H1 (cell line): ENCODE results near the gene GPER1. TPM values are rescaled to one million over a fixed set of nuclear protein-coding genes. Genes with fewer than 3 reads are reported as not detected.

Source experiments
- CTCF ChIA-PET: fragments of 300-600 bp; sonication (Branson Sonifier 250); formaldehyde crosslinking; loops from one replicate; lab custom pipeline; 2021; ENCODE audit not compliant: partially characterized antibody; lab: Charles Lee
- POLR2A ChIA-PET: fragments of 300-600 bp; sonication (Branson Sonifier 250); formaldehyde crosslinking; loops from one replicate; lab custom pipeline; 2021; ENCODE audit warnings: inconsistent platforms; ENCODE audit not compliant: partially characterized antibody; lab: Charles Lee
- DNase-seq, 2 experiments: peaks; one replicate each; pipeline versions ENCODE4 v3.0.0 to v3.0.0-alpha.2; 2010 to 2022; ENCODE audit warnings: low spot score in 2 of 2, low read depth in 1 of 2, mixed read lengths in 1 of 2
- FAIRE-seq: peaks from 2 replicates; lab custom pipeline; 2011; peaks lifted over from hg19 to GRCh38; lab: Jason Lieb, UNC
- H2AFZ ChIP-seq: 2 replicates; pipeline ENCODE4 v1.8.1; 2012; ENCODE audit warnings: low read length, inconsistent platforms
- H2AK5ac ChIP-seq: 2 replicates; pipeline ENCODE4 v1.6.1; 2013; ENCODE audit warnings: low read depth, low read length
- H2BK120ac ChIP-seq: replicated peaks from 2 replicates; pipeline ENCODE3; 2013; ENCODE audit warnings: low read depth, low read length, inconsistent platforms
- H2BK12ac ChIP-seq: 2 replicates; pipeline ENCODE4 v1.6.1; 2013; ENCODE audit warnings: low read depth, low read length
- H2BK15ac ChIP-seq: 2 replicates; pipeline ENCODE4 v1.6.1; 2013; ENCODE audit warnings: low read length
- H2BK20ac ChIP-seq: 2 replicates; pipeline ENCODE4 v1.6.1; 2013; ENCODE audit warnings: low read length
- H2BK5ac ChIP-seq: 2 replicates; pipeline ENCODE4 v1.6.1; 2013; ENCODE audit warnings: low read depth, low read length
- H3K14ac ChIP-seq: 2 replicates; pipeline ENCODE4 v1.6.1; 2013; ENCODE audit warnings: inconsistent platforms; ENCODE audit not compliant: insufficient read length
- H3K18ac ChIP-seq: 2 replicates; pipeline ENCODE4 v1.6.1; 2013; ENCODE audit warnings: low read length; ENCODE audit errors: extremely low read depth
- H3K23ac ChIP-seq: 2 replicates; pipeline ENCODE4 v1.6.1; 2013; ENCODE audit warnings: inconsistent platforms; ENCODE audit not compliant: insufficient read length
- H3K23me2 ChIP-seq: 2 replicates; pipeline ENCODE4 v1.6.1; 2013; ENCODE audit warnings: low read depth, low read length
- H3K27ac ChIP-seq: 2 replicates; pipeline ENCODE4 v1.6.1; 2011; ENCODE audit warnings: low read depth, low read length, inconsistent platforms
- H3K27me3 ChIP-seq, 4 experiments: replicated peaks in 1 of 4; 1 replicate in 1 of 4; 2 replicates in 3 of 4; pipeline versions ENCODE4 v1.6.1 to v1.8.1; 2011 to 2013; ENCODE audit warnings: low read length in 3 of 4, mild to moderate bottlenecking in 3 of 4, inconsistent platforms in 2 of 4, mixed read lengths in 2 of 4, moderate library complexity in 1 of 4; ENCODE audit not compliant: control insufficient read depth in 3 of 4, insufficient read depth in 3 of 4; ENCODE audit errors: extremely low read depth in 1 of 4
- H3K36me3 ChIP-seq, 4 experiments: 2 replicates each; pipeline versions ENCODE4 v1.6.1 to v1.8.1; 2011 to 2013; ENCODE audit warnings: mild to moderate bottlenecking in 4 of 4, low read length in 3 of 4, moderate library complexity in 2 of 4, control low read depth in 1 of 4, inconsistent platforms in 1 of 4; ENCODE audit not compliant: insufficient read depth in 4 of 4, control insufficient read depth in 2 of 4
- H3K4ac ChIP-seq: replicated peaks from 2 replicates; pipeline ENCODE3; 2013; ENCODE audit warnings: low read length, low read depth, mixed read lengths, inconsistent platforms; ENCODE audit not compliant: insufficient read length
- H3K4me1 ChIP-seq, 4 experiments: replicated peaks in 1 of 4; 1 replicate in 1 of 4; 2 replicates in 3 of 4; pipeline versions ENCODE4 v1.6.1 to v1.8.1; 2011 to 2013; ENCODE audit warnings: low read length in 3 of 4, inconsistent platforms in 2 of 4, mixed read lengths in 1 of 4; ENCODE audit not compliant: insufficient read depth in 4 of 4, control insufficient read depth in 3 of 4
- H3K4me2 ChIP-seq, 2 experiments: 2 replicates each; pipeline versions ENCODE4 v1.6.1 to v1.8.1; 2011 to 2013; ENCODE audit warnings: low read depth in 2 of 2, low read length in 2 of 2, control low read depth in 1 of 2, inconsistent platforms in 1 of 2, mild to moderate bottlenecking in 1 of 2; ENCODE audit not compliant: insufficient read depth in 1 of 2
- H3K4me3 ChIP-seq, 4 experiments: fragments of 200-600, 300-600 bp in 1 of 4; sonication (generic), shearing (Covaris generic), sonication (Bioruptor Twin) in 1 of 4; 2 replicates each; pipeline versions ENCODE4 v1.5.1 to v1.8.1; 2011 to 2016; ENCODE audit warnings: low read length in 4 of 4, low read depth in 3 of 4, control low read depth in 2 of 4, inconsistent platforms in 2 of 4, mild to moderate bottlenecking in 2 of 4, mixed read lengths in 1 of 4, moderate library complexity in 1 of 4; ENCODE audit not compliant: insufficient read depth in 2 of 4; ENCODE audit errors: extremely low read depth in 1 of 4
- H3K56ac ChIP-seq: replicated peaks from 2 replicates; pipeline ENCODE3; 2013; ENCODE audit warnings: low read depth, mild to moderate bottlenecking, mixed read lengths, low read length, inconsistent platforms; ENCODE audit not compliant: insufficient read length
- H3K79me1 ChIP-seq: 2 replicates; pipeline ENCODE4 v1.6.1; 2013; ENCODE audit warnings: low read depth, low read length, control low read depth
- H3K79me2 ChIP-seq, 2 experiments: 2 replicates each; pipeline versions ENCODE4 v1.6.1 to v1.8.1; 2012 to 2013; ENCODE audit warnings: low read length in 2 of 2, mild to moderate bottlenecking in 2 of 2, inconsistent platforms in 1 of 2; ENCODE audit not compliant: insufficient read depth in 2 of 2, control insufficient read depth in 1 of 2
- H3K9ac ChIP-seq, 4 experiments: replicated peaks in 1 of 4; 1 replicate in 1 of 4; 2 replicates in 3 of 4; pipeline versions ENCODE4 v1.6.1 to v1.8.1; 2011 to 2013; ENCODE audit warnings: low read depth in 3 of 4, low read length in 3 of 4, control low read depth in 2 of 4, mild to moderate bottlenecking in 2 of 4, moderate library complexity in 2 of 4, inconsistent platforms in 1 of 4; ENCODE audit errors: extremely low read depth in 1 of 4
- H3K9me3 ChIP-seq, 2 experiments: 2 replicates each; pipeline versions ENCODE4 v1.6.1 to v1.8.1; 2012 to 2013; ENCODE audit warnings: mild to moderate bottlenecking in 2 of 2, moderate library complexity in 2 of 2, control low read depth in 1 of 2, inconsistent platforms in 1 of 2, low read depth in 1 of 2, low read length in 1 of 2, mixed read lengths in 1 of 2; ENCODE audit not compliant: insufficient read depth in 2 of 2
- H4K20me1 ChIP-seq, 2 experiments: replicated peaks in 1 of 2; 2 replicates each; pipeline versions ENCODE3 to v1.8.1; 2011 to 2013; ENCODE audit warnings: inconsistent platforms in 2 of 2, low read length in 2 of 2, mild to moderate bottlenecking in 1 of 2; ENCODE audit not compliant: insufficient read depth in 2 of 2, control insufficient read depth in 1 of 2
- H4K5ac ChIP-seq: 2 replicates; pipeline ENCODE4 v1.6.1; 2013; ENCODE audit warnings: low read length, low read depth, mixed read lengths, inconsistent platforms; ENCODE audit not compliant: insufficient read length
- H4K8ac ChIP-seq: 2 replicates; pipeline ENCODE4 v1.8.0; 2013; ENCODE audit warnings: mild to moderate bottlenecking, moderate library complexity, low read length, inconsistent platforms; ENCODE audit not compliant: insufficient read depth; ENCODE audit errors: extremely low read depth
- H4K91ac ChIP-seq: replicated peaks from 2 replicates; pipeline ENCODE3; 2013; ENCODE audit warnings: low read length, mixed read lengths, inconsistent platforms; ENCODE audit not compliant: insufficient read length
- BCL11A ChIP-seq, 2 experiments: IDR thresholded peaks; one replicate each; pipeline ENCODE4 v1.6.1; 2011; ENCODE audit warnings: low read depth in 2 of 2, low read length in 2 of 2, mild to moderate bottlenecking in 2 of 2
- CHD2 ChIP-seq: IDR thresholded peaks from 2 replicates; pipeline ENCODE4 v1.6.1; 2012; ENCODE audit warnings: low read length, improper control_type of control experiment
- CTBP2 ChIP-seq: IDR thresholded peaks from 2 replicates; pipeline ENCODE4 v1.7.0; 2011; ENCODE audit warnings: borderline replicate concordance, mild to moderate bottlenecking, moderate library complexity, mixed read lengths, low read length; ENCODE audit not compliant: insufficient read depth, insufficient read length
- EP300 ChIP-seq, 2 experiments: IDR thresholded peaks; 1 replicate in 1 of 2; 2 replicates in 1 of 2; pipeline ENCODE4 v1.6.1; 2011 to 2012; ENCODE audit warnings: low read depth in 2 of 2, low read length in 2 of 2, mild to moderate bottlenecking in 2 of 2, borderline replicate concordance in 1 of 2, inconsistent platforms in 1 of 2, moderate library complexity in 1 of 2
- NANOG ChIP-seq: IDR thresholded peaks from 2 replicates; pipeline ENCODE4 v1.6.1; 2011; ENCODE audit warnings: low read length, low read depth, mild to moderate bottlenecking, inconsistent platforms; ENCODE audit not compliant: insufficient read depth, poor library complexity, severe bottlenecking
- POLR2A ChIP-seq, 2 experiments: IDR thresholded peaks; 1 replicate in 1 of 2; 2 replicates in 1 of 2; pipeline ENCODE4 v1.6.1; 2011; ENCODE audit warnings: low read depth in 2 of 2, low read length in 2 of 2, mild to moderate bottlenecking in 2 of 2; ENCODE audit errors: control extremely low read depth in 1 of 2
- RAD21 ChIP-seq, 2 experiments: IDR thresholded peaks in 1 of 2; conservative IDR thresholded peaks in 1 of 2; 2 replicates each; pipeline ENCODE4 v1.6.1; 2011; ENCODE audit warnings: low read depth in 2 of 2, low read length in 2 of 2, improper control_type of control experiment in 1 of 2, inconsistent platforms in 1 of 2, mild to moderate bottlenecking in 1 of 2, moderate library complexity in 1 of 2
- RFX5 ChIP-seq: IDR thresholded peaks from 2 replicates; pipeline ENCODE4 v1.6.1; 2011; ENCODE audit warnings: low read depth, low read length, improper control_type of control experiment, borderline replicate concordance
- SAP30 ChIP-seq: fragments of 300-600 bp; sonication (generic); IDR thresholded peaks from 2 replicates; pipeline ENCODE4 v1.7.1; 2012; ENCODE audit warnings: low read length, moderate library complexity, mild to moderate bottlenecking, inconsistent platforms; ENCODE audit not compliant: insufficient read depth, insufficient replicate concordance
- SIRT6 ChIP-seq: IDR thresholded peaks from one replicate; pipeline ENCODE4 v1.7.1; 2012; ENCODE audit warnings: low read length, inconsistent platforms
- SP1 ChIP-seq: IDR thresholded peaks from 2 replicates; pipeline ENCODE4 v1.6.1; 2011; ENCODE audit warnings: low read depth, low read length
- TAF1 ChIP-seq: IDR thresholded peaks from 2 replicates; pipeline ENCODE4 v1.6.1; 2011; ENCODE audit warnings: mild to moderate bottlenecking, low read depth, low read length
- ZNF274 ChIP-seq: IDR thresholded peaks from 2 replicates; pipeline ENCODE4 v1.7.0; 2012; ENCODE audit warnings: low read length, borderline replicate concordance; ENCODE audit errors: extremely low read depth
- WGBS, 2 experiments: shearing (Covaris generic) in 1 of 2; methylation state at CpG; one replicate each; pipeline versions ENCODE4 v1.1.6 to v1.1.7; 2013 to 2015; ENCODE audit warnings: low lambda C conversion rate in 2 of 2, mixed read lengths in 2 of 2, inconsistent platforms in 1 of 2, low coverage in 1 of 2, missing lambda C conversion rate in 1 of 2; ENCODE audit not compliant: insufficient replicate concordance in 2 of 2, insufficient coverage in 1 of 2, insufficient read length in 1 of 2; ENCODE audit errors: extremely low coverage in 1 of 2, missing lambda C conversion rate in 1 of 2; 5-methylcytosine and 5-hydroxymethylcytosine counted together
- polyA plus RNA-seq, 7 experiments: library from polyadenylated mRNA; depleted of rRNA in 3 of 7; stranded (reverse) in 5 of 7; unstranded in 2 of 7; fragments of >200 nt in 5 of 7; fragments of 200-250 nt in 2 of 7; gene quantifications; 1 replicate in 5 of 7; 2 replicates in 1 of 7; 4 replicates in 1 of 7; pipeline versions ENCODE4 v1.2.1 to v1.2.3, GENCODE V29; 2011 to 2013; ENCODE audit warnings: missing spikeins in 2 of 7, mixed read lengths in 2 of 7
- total RNA-seq: library from RNA; stranded (reverse); fragmentation: NEBNext Ultra II Directional; extraction: Animal tissue kit (Norgen Biotek cat#: 25700); gene quantifications from 2 replicates; pipeline ENCODE4 v1.2.1, GENCODE V29; 2021

The GPER1 gene
- total and polyA plus RNA-seq, 2 of the 8 experiments (the other 6 are each of a cell fraction or from before 2014, with no cell fraction given), result 0.24 to 0.47 TPM

DNA sequence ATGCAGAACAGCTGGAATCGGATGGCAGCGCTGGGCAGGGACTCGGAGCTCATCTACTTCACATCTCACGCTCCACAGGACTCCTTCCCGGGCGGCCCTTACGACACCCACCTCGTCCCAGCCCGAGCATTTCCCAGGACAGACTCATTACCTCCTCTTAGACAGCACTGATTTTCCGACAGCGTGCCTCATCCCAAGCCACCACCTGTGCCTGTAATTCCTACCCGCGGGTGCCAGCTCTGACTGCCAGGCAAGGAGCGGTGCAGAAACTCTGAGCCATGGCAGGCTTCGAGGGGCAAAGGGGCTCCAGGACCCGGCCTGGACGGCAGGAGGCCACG, 25.6 kb downstream of the GPER1 start:
- Histone ChIP-seq H2AFZ (no peak overlapping the region), H3K4me3 (no peak overlapping the region), H4K20me1 (peaks cover 0 to 5% of the 10 kb centered on the region in 2 experiments), H3K79me2 (peaks cover 0 to 17% of the 10 kb centered on the region in 2 experiments; a peak in 1 of 4 replicates), H3K4me1 (no peaks in the 10 kb centered on the region), H2BK120ac (no peak overlapping the region), H2BK5ac (no peak overlapping the region), H3K9me3 (no peaks in the 10 kb centered on the region; a peak in 1 of 4 replicates), H3K79me1 (peaks cover 11% of the 10 kb centered on the region), H3K9ac (no peak overlapping the region), H3K36me3 (no peaks in the 10 kb centered on the region), H3K4me2 (no peak overlapping the region), H4K8ac (no peak overlapping the region; the same call in 1 of the 2 replicates), H4K5ac (no peak overlapping the region), H3K23me2 (no peaks in the 10 kb centered on the region), H3K56ac (no peak overlapping the region), H3K14ac (no peak overlapping the region), H2AK5ac (no peak overlapping the region), H4K91ac (no peak overlapping the region), H2BK15ac (no peak overlapping the region), H3K4ac (no peak overlapping the region), H3K18ac (no peak overlapping the region), H2BK20ac (no peak overlapping the region), H3K27me3 (no peaks in the 10 kb centered on the region), H3K23ac (no peak overlapping the region), H2BK12ac (no peak overlapping the region), H3K27ac (no peak overlapping the region)
- DNase-seq (no peak), FAIRE-seq (no peak)
- ChIA-PET CTCF (interaction anchor here (0.7 to 2.4 kb wide), 9 partner anchors 12 to 119 kb away, joined by 3 to 6 read pairs (median 4); partner anchors contain the start of gene GPER1), POLR2A (interaction anchor here (1.4 kb wide), 1 partner anchor 24 kb away, joined by 5 read pairs; a partner anchor contains a TSS)
- WGBS, 2 experiments, result 94% methylated on average over 18 of the region's 18 CpGs; no CpG with 5 or more reads in 1 of the 2 experiments
- TF ChIP-seq SIRT6, result no peak
- no peak for TF ChIP-seq BCL11A (IDR thresholded peaks at IDR 0.05; ENCODE audit: low read depth in 2 of 2, low read length in 2 of 2)
- TF ChIP-seq SP1, result no peak
- TF ChIP-seq RAD21 (IDR thresholded peaks at IDR 0.05 in 1 of 2, conservative IDR thresholded peaks at IDR 0.05 in 1 of 2; ENCODE audit: low read depth in 2 of 2, low read length in 2 of 2), result no peak
- TF ChIP-seq CHD2, result no peak
- TF ChIP-seq NANOG, result no peak
- TF ChIP-seq SAP30, result no peak
- no peak for TF ChIP-seq TAF1
- TF ChIP-seq RFX5, result no peak
- TF ChIP-seq CTBP2, result no peak
- no peak for TF ChIP-seq EP300 (IDR thresholded peaks at IDR 0.05; ENCODE audit: borderline replicate concordance in 1 of 2, low read depth in 2 of 2, low read length in 2 of 2)
- TF ChIP-seq ZNF274, result no peak
- TF ChIP-seq POLR2A (IDR thresholded peaks at IDR 0.05; ENCODE audit: control extremely low read depth in 1 of 2, low read depth in 2 of 2, low read length in 2 of 2), result no peak
